Activated CD4-positive, CD25-positive, alpha-beta regulatory T cell treated with anti-CD3 and anti-CD28 coated beads, Interleukin-2, amount 50 U/mL, for 72 hours (primary cell): ENCODE results near the gene LYRM1.
"Not testable (repeated sequence)": the region's sequence is repeated elsewhere in the genome, so short reads cannot be mapped to it uniquely, and the experiment has no call there.

Source experiments
- DNase-seq: peaks from one replicate; pipeline ENCODE4 v3.0.0; 2021

Gene LYRM1

DNA sequence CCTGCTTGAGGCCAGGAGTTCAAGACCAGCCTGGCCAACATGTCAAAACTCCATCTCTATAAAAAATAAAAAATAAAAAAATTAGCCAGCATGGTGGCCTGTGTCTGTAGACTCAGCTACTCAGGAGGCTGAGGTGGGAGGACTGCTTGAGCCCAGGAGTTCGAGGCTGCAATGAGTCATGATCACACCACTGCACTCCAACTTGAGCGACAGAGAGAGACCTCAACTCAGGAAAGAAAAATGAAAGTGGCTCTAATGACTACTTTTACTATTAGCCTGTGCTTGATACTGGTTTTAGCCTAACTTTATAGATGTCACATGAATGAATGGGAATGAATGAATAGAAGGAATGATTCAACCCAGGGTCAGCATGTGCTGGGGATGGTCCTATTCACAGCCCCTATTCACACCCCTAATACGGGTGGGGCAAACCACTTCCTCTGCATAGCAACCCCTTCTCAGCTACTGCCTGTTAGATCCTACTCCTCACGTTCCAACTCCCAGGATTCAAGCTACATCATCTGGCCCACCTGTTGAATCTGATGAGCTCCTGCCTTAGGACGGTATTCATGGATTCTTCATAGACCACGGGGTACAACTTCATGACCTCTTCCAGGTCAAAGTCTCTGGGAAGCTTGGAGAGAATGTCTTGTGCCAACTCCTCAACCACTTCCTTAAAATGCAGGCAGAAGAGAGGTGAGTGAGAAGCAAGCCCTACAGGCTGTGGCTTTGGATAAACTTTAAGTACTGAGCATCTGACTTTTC is 40.5 kb downstream of the LYRM1 start:
- no peak for DNase-seq

DNA sequence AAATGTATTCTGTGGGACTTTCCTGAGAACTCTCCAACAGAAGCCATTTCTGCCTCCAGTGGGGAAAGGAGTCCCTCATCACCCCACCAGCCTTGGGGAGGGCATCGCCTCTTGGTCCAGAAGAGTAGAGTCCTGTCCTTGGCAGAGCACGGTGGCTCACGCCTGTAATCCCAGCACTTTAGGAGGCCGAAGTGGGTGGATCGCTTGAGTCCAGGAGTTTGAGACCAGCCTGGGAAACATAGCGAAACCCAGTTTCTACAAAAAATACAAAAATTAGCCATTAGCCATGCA is 41.0 kb downstream of the LYRM1 start:
- DNase-seq = no peak

DNA sequence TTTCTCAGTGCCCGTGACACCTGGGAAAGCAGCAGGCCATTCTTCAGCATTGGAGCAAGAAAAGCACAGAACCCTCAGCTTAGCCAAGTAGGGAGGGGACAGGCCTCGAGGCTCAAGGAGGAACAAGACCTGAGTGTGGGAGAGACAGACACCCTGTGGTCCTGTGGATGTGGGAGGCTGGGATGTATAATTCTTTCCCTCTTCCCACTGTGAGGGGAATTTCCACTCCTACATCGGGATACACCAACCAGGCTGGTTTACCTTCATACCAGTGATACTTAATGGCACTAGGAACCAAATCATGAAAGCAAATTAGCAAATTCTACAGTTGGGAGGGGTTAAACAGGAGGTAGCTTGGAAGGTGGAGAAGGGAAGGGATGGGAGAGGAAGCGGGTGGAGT is 41.7 kb downstream of the LYRM1 start:
- DNase-seq = no peak

DNA sequence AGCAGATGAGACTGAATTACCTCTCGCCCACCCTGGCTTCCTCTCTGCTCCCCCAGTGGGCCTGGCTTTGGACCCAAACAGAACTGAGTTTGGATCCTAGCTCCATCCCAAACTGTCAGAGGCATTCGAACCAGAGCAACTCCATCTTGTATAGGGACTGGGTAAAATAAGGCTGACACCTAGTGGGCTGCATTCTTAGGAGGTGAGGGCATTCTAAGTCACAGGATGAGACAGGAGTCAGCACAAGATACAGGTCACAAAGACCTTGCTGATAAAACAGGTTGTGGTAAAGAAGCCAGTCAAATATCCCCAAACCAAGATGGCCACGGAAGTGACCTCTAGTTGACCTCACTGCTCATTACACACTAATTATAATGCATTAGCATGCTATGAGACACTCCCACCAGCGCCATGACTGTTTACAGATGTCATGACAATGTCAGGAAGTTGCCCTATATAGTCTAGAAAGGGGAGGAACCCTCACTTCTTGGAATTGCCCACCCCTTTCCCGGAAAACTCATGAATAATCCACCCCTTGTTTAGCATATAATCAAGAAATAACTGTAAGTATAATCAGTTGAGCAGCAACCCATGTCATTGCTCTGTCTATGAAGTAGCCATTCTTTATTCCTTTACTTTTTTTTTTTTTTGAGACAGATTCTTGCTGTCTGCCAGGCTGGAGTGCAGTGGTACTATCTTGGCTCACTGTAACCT is 44.4 kb downstream of the LYRM1 start:
- peak; percentile 61 for DNase-seq

DNA sequence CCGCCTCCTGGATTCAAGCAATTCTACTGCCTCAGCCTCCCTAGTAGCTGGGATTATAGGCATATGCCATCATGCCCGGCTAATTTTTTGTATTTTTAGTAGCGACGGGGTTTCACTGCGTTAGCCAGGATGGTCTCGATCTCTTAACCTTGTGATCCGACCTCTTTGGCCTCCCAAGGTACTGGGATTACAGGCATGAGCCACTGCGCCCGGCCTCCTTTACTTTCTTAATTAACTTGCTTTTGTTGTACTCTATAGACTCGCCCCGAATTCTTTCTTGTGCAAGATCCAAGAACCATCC is 45.0 kb downstream of the LYRM1 start:
- not testable (repeated sequence) for DNase-seq

DNA sequence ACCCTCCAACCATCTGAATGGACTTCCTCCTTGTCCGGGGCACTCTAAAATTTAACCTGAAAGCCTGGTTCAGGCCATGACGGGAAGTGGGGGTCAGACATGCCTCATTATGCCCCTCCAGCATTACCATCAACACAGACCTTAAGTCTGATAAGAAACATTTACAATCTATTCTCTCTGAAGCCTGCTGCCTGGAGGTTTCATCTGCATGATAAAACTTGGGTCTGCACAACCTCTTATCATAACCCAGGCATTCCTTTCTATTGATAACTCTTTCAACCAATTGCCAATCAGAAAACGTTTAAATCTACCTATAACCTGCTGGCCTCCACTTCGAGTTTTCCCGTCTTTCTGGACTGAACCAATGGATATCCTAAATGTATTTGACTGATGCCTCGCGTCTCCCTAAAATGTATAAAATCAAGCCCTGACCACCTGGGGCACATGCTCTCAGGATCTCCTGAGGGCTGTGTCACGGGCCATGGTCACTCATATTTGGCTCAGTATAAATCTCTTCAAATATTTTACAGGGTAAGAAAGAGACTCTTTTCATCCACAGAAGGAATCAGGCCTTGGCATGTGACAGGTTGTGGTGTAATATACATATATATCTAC is 45.6 kb downstream of the LYRM1 start:
- no peak for DNase-seq

DNA sequence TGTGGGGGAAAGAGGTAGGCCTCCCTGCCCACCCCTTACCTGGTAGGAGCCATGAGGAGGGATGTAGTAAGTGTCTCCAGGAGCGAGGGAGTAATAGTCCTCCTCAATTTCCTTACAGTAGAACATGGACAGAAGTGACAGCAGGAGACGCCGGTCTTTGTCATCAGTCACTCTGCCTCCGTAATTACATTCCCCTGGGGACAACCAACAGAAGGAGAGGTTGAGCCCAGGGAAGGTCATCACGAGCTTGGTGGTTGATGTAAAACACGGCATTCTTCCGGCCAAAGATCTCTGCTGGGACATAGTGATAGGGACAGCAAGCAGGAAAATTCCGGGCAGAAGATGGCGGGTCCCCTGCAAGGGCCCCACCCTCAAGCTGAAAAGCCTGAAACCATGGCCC is 47.9 kb downstream of the LYRM1 start:
- DNase-seq = no peak

DNA sequence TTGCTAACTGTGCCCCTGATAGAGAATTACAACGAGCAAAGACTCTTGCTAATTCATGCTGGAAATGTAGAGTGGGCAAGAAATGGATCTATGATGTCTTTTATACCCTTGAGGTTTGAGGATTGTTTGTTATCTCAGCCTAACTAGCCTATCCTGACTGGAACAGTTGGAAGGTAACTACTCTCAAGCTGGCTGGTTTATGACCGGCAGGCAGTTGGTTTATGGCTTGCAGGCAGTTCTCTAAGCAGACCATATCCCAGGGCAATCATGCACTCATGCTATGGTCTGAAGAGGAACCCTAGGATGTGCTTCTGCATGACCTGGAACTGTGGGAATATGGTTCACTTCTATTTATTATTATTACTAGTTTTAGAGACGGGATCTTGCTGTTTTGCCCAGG is 49.1 kb downstream of the LYRM1 start:
- DNase-seq = no peak

DNA sequence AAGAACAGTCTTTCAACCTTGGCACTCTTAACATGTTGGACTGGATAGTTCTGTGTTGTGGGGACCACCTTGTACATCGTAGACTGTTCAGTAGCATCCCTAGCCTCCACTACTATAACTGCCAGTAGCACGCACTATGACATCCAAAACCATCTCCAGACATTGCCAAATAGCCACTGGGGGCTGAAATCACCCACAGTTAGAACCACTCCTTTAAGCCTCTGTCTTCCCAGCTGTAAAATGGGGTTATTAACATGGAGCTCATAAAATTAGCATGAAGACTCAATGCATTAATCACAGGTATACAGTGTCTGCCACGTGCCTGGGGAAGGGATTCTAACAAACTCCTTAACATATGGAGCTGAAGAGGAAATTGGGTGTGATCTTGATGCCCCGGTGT is 49.7 kb downstream of the LYRM1 start:
- no peak for DNase-seq

DNA sequence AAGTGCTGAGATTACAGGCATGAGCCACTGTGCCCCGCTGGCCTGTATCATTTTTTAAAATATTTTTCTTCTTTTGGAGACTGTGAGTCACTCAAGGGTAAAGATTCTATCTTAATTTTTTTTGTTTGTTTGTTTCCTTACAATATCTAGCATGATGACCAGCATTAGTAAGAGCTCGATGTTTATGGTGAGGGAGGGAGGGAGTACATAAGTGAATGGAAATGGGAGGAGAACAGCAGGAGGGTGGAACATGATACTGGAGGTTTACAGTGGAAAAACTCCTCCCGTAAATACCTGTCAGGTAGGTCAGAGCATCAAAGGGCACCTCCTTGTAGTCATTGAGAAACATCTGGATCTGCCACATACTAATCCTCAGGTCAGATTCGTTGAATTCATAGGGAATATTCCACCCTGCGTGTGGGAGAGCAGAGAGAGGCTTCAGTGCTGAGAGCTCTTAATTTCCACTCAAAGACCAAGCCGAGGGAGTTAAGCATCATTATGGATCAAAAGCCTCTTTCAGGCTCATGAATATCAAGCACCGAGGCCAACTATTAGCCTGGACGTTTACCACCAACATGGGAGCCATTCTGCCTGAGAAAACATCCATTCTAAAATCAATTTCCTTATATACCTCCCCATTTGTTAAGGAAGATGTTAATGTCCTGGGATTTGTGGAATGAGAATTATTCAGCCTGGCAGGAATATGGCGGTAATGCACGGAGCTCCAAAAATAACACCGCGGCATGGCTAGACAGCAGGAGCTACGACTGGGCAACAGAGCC is 51.8 kb downstream of the LYRM1 start:
- DNase-seq = no peak

DNA sequence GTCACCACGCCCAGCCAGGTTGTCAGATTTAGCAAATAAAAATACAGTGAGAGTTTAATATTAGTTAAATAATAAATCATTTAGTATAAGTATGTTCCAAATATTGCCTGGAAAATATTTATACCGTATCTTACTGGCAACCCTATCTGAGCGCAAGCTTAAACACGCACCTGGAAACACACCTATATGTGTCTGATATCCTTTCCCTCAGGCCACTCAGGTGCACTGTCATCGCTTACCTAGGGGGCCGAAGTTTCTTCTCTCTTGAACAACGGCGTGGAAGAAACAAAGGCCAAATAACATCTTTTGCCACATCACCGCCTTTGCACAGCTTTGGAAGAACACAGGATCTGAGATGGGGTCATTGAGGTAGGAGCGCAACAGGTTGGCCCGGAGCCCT is 54.0 kb downstream of the LYRM1 start:
- DNase-seq = no peak

DNA sequence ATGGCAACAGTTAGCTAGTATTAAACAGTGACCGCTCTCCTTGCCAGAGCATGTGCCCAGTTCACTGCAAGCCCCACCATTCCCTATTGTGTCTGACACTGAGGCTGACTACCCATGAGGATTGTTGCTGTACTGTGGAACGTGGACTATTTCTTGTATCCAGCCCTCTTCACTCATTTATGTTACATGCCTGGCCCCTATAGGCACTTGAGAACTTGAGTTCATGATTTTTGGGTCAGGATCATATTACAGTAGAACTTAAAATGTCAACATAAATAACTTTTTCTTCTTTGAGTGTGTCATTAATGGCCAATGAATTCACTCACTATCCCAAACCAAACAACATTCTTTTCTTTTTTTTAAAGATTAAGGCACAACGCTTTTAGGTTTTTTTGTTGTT is 55.7 kb downstream of the LYRM1 start:
- DNase-seq = no peak

DNA sequence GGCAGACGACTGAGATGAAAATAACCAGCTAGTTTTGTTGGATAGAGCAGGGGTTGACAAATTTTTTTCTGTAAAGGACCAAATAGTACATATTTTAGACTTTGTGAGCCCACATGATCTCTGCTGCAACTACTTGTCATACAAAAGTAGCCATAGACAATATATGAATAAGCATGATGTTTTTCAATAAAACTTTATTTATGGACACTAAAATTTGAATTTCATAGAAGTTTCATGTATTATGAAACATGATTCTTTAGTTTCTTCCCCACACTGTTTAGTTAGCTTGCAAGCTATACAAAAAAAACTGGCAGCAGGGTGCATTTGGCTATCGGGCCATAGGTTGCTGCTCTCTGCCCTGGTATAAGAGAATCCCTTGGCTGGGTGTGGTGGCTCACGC is 56.6 kb downstream of the LYRM1 start:
- no peak for DNase-seq

DNA sequence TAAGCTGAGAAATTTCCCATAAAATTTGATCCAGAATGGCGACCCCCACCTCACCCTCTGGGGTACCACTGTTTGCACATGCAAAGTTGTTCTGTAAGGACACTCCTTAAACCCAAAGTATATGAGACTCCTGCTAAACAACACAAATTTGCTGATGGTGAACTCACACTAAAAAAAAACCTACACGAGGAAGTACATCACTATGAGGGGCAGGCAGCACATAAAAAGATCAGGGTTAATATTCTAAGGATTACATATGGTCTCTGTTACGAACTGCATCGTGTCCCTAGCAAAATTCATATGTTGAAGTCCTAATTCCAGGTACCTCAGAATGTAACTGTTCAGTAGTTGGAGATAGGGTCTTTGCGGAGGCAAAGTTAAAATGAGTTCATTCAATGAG is 60.3 kb downstream of the LYRM1 start:
- DNase-seq = no peak

DNA sequence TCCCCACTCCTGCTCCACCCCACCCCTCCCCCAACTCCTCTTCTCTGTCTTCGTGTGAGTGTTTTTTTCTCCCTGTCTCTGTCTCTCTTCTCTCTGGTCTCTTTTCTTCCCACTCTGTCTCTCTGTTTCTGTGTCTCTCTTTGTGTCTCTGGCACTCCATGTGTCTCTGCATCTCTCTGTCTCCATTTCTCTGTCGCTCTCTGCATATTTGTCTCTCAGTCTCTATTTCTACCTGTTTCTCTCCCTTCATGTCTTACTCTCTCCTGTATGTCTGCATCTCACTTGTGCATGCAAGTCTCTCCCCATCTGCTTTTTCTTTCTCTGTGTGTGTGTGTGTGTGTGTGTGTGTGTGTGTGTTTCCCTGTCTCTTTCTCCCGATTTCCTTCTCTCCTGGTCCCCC is 68.2 kb downstream of the LYRM1 start:
- no peak for DNase-seq

DNA sequence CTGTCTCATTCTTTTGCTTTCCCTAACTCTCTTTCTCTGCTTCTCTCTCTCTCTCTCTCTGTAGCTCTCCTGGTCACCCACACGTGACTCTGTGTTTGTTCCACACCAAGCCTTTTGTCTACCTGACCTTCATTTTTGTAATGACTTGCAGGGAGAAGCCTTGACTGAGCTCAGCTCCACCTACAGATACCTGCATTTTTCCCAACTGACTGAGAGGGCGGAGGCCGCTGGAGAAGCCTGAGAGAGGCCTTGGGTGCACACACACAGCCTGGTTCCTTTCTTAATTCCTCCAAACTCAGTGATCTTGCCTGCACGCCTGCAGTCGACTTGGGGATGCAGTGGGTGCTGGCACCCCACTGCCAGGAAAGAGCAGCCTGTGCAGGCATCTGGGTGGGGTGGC is 68.8 kb downstream of the LYRM1 start:
- DNase-seq = no peak

DNA sequence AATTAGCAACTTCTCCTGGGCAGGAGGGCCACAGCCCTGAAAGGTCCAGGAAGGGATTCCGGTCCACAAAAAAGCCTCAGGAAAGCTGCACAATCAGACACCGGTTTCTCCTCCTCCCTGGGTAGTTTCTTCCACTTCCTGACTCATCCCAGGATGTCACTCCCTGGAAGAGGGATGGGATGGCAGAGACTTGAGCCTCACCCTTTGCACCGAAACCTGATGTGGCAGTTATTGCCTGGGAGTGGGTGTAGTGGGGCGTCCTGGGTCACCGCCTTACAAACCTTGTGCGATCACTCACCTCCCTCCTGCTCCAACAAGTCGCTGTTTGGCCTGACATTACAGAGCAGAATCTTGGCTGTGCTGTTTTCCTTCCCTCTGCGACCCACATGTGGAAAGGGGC is 70.8 kb downstream of the LYRM1 start:
- DNase-seq = no peak

DNA sequence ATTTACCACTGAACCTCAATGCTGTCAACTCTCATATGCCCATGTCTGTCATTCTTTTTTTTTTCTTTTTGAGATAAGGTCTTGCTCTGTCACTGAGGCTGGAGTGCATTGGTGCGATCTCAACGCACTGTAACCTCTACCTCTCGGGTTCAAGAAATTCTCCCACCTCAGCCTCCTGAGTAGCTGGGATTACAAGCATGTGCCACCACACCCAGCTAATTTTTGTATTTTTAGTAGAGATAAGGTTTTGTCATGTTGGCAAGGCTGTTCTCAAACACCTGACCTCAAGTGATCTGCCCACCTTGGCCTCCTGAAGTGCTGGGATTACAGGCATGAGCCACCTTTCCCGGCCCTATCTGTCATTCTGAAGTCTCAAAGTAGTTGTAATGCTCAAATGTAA is 72.6 kb downstream of the LYRM1 start:
- not testable (repeated sequence) for DNase-seq
